HG03135 (cell line): ENCODE results near the gene H2AZ2.

Source experiments
- ATAC-seq: cut with Tn5 transposase; IDR thresholded peaks from one replicate; pipeline ENCODE4 v1.9.1; 2021; ENCODE audit warnings: mild to moderate bottlenecking, moderate library complexity; ENCODE audit not compliant: unreplicated experiment

Gene H2AZ2

DNA sequence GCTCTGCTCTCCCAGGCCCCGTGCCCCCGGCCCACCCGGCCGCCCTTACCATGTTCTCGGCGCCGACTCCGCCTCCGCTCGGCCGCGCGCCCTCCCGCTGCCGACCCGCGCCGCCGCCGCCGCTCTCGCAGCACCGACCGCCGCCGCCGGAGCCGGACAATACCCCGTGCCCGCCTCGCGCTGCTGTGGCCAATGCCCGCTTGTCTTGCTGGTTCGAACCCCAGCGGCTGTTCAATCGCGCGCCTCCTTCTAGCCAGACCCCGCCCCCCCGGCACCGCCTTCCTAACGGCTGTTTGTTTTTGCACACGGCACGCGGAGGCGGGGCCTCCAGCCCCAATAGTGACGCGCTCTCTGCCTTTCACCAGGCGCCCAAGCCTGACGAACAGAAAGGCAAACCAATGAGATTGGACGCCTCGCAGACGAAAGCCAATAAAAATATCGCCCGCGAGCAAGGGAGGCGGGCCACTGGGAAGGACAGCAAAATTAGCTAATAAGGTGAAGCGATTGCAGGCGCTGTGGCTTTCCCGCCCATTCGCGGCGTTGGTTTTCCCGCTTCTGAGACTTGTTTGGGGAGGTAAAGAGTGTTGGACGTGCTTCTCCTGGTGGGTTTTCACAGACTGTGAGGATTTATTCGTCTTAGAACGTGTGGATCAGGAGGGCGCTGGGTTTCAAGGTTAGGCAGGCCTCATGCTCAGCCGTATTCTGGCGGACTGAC lies at the start of gene H2AZ2:
H2AZ2 (minus strand) TSS at position 168 of the 715 bp plus-strand sequence; CDS start at position 52, 116 bp downstream.
- ATAC-seq: peak; percentile 83

- ATAC-seq: no peak
Measured at GRCh38 chr7:44897309-44897708, 49.4 kb upstream of the H2AZ2 start.

- ATAC-seq: no peak
Measured at GRCh38 chr7:44894888-44895580, 47.1 kb upstream of the H2AZ2 start.

- no peak for ATAC-seq
Measured at GRCh38 chr7:44893710-44894234, 45.9 kb upstream of the H2AZ2 start.

DNA sequence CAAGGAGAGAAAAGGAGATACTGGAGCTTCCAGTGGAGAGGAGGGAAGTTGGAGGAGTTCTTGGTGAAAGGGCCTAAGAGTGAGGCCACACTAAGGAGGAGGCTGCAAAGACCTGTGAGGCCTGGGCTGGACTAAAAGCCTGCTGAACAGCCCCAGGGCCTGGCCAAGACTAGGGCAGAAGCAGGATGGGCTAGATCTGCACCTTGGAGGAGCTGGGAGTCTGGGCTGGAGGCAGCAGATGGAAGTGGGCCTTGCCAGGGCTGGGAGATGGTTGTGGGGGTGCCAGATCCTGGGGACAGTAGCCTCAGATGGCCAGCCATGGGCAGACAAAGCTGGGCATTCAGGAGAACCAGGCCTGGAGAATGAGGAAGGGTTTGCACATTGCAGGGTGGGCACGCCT lies 43.9 kb upstream of the H2AZ2 start:
- no peak for ATAC-seq

DNA sequence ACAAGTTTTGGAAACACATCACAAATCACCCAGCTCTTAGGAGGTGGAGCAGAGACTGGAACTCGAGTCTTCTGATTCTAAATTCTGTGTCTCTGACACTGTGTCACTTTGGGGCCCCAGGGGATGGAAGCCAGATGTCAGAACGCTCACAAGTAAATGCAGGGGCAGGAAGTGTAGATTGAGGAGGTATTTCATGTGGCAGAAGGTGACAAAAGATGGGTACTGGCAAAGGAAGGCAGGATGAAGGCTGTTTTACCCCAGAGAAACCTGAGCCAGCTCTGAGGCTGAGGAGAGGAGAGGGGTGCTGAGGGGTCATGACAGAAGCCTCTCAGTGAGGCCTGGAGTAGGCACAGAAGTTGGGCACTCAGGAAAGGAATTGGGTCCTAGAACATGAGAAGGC lies 43.5 kb upstream of the H2AZ2 start:
- ATAC-seq: no peak

- ATAC-seq: no peak
Measured at GRCh38 chr7:44889086-44889781, 41.3 kb upstream of the H2AZ2 start.

DNA sequence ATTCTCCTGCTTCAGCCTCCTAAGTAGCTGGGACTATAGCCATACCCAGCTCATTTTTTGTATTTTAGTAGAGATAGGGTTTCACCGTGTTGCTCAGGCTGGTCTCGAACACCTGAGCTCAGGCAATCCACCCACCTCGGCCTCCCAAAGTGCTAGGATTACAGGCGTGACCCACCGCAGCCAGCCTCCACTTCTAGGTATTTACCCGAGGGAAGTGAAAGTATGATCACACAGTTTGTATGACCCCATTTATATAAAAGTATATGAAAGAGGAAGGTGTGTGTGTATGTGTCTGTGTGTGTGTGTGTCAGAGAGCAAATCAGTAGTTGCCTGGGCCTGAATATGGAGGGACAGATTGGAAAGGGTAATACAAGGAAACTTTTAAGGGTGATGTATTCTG lies 39.4 kb upstream of the H2AZ2 start:
- no peak for ATAC-seq

DNA sequence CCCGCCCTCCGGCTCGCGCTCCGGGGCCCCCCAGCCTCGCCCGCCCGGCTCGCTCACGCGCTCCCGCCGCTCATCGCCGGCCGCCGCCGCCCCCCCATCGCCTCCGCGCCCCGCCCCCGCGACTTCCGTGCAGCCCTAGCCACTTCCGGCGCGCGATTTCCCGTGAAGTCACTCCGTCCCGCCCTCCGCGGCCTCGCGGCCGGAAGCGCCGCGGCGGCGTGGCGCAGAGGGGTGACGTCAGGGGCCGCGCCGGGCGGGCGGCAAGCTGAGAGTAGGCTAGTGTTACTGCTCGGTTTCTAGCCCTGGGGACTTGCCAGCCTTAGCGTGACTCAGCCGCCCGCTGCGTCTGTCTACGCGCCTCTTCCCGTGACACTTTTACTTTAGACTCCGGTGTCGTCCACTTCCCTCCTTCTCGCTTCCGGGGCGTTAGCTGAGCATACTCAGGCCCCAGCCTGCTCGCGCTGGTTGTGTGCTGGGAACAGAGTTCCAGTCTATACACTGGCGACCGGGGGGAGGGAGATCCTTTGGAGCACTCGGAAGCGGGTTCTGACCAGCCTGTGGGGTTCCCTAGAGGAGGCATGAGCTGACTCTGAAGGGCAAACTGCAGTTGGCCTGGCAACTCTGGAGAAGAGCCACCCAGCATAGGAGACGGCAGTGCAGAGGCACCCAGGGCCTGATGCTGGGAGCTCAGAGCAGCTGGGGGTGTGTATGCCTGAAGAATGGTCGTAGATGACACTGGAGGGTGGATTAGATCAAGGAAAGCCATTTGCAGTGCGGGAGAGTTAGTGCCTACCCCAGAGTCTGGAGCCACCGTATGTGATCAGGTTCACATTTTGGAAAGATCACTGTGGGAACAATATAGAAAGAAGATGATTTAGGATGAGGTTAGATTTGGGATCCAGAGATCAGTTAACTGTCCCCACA lies 37.8 kb upstream of the H2AZ2 start, which contains the start of gene PURB:
PURB (minus strand) TSS at position 137 of the 924 bp plus-strand sequence. CDS start 182 bp downstream, outside the sequence.
- peak; percentile 80 for ATAC-seq

DNA sequence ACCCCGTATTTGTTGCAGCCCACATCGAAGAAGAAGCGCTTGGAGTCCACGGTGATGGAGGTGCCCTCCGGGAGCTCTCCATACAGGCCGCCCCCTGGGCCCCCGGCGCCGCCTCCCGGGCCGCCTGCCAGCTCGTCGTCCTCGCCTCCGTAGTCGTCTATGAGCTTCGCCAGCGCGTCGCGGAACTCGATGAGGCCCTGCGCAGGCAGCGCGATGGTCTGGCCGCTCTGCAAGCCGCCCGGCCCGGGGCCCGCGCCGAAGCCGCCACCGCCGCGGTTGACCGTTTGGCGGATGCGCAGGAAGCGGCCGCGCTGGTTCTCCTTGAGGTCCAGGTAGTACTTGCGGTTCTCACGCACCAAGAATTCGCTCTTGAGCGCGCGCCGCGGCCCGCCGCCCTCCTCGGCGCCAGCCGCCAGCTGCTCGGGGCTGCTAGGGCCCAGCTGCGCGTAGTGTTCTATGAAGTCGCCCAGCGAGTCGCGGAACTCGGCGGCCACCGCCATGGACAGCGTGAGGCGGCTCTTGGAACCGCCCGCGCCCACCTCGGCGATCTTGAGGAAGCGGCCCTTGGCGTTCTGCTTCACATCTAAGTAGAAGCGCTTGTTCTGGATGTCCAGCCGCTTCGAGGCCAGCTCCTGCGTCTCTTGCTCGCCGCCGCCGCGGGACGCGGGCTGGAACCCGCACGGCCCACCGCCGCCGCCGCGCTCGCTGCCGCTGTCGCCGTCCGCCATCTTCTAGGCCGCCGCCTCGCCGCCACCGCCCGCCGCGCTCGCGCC lies 36.9 kb upstream of the H2AZ2 start:
- ATAC-seq: peak; percentile 26

DNA sequence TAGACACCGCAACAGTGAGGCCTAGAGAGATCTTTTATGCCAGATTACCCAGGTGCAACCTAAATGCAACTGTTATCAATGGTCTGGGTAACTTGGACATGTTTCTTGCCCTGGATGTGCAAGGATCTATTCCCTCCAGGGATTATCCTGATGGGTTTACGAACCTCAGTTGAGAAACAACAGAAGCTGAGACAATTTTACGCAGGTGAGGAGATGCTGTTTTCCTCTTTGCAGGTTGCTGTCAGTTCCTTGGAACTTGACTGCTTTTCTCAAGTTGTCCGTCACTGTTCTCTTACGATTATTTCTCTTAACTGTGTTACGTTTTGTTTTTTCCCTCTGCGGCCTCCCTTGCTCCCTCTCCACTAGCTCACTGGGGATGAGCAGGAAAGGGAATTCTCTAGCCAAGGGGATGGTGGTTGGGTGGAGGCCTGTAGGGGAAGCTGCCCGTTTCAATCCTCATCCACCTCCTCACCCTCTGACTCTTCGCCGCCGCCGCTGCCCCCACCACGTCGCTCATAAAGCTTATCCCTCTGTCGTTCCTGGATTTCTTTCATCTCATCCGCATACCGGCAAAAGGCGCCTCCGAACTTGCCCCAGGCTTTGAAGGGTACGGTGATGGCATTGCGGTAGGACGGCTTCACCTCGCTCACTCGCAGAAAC lies 36.2 kb upstream of the H2AZ2 start:
- no peak for ATAC-seq

DNA sequence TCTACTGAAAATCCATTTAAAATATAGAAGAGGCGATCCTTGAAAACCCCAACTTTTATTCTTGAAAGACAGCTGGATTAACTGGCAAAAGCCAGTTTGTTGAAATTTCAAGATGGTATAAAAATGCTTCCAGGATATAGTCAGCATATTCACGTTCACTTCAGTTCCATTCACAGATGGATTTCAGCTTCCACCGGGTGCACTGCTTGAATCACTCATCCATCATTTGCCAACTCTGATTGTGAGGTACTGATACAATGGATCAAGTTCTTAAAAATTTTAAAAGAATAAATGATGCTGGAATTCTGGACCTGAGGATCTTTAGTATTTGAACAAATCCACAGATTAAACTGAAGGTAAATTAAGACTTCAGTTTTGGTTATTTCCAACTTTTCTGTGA lies 35.0 kb upstream of the H2AZ2 start:
- ATAC-seq: no peak

DNA sequence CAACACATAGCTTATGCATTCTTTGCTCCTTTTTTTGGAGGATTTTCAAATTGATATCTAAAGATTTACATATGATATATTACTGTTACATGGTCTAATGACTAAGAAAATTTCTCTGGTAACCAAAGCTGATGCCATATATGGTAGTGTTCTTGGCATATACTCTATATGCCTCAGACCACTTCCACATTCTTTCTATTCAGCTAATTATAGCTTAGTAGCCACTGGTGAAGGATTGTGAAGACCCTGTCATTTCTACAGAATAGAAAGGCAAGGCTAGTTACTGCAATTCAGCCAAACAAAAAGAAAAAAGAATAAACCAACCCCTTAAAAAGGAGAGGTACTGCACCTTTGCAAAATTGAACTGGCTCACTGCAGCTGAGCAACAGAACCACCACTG lies 33.7 kb upstream of the H2AZ2 start:
- ATAC-seq: no peak

GRCh38 chr7:44881066-44881600 lies 33.2 kb upstream of the H2AZ2 start:
- ATAC-seq: no peak

DNA sequence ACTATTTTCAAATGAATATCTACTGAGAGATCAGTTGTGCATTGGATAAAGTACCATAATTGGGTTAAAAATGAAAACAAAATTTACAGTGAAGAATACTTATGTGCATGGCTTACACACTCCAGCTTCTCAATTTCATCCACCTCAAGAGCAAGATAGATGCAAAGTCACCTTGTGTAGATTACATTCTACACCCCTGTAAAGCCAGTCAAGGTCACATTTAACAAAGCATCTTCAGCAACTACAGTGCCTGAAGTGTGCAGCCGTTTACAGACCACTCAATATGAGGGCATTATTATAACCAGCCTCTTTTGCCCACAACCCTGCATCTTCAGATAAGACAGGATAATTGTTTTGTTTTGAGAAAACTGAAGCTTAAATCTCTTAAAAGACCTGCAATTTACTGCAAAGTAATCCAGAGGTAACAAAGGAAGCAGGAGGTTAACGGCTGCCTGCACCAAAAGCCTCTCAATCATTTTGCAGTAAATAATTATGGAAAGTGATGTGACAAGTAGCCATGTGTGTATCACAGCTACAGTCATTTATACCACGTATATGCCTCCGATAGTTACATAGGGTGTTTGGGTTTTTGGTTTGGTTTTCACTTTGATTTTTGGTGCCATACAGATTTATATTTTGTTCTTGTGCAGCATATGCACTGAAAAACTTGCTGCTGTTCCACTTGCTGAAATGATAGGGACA lies 32.6 kb upstream of the H2AZ2 start:
- ATAC-seq: no peak

DNA sequence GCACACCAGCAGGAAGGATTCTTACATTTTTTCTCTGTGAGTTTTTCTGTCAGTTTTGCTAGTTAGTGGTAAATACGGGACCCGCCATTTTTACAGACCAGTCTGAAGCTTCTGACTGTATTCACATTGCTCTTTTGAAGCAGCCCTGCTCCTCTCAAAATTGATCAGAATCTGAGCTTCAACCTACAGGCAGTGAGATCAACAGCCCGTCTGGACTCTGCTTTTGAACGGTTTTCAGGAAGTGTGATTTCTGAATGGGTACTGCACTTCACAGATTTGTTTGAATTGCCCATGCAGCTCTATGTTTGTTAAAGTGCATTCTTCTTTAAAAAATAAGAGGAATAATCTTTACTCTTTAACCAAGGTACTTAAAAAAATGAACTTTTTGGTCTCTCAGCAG lies 28.5 kb upstream of the H2AZ2 start:
- no peak for ATAC-seq

DNA sequence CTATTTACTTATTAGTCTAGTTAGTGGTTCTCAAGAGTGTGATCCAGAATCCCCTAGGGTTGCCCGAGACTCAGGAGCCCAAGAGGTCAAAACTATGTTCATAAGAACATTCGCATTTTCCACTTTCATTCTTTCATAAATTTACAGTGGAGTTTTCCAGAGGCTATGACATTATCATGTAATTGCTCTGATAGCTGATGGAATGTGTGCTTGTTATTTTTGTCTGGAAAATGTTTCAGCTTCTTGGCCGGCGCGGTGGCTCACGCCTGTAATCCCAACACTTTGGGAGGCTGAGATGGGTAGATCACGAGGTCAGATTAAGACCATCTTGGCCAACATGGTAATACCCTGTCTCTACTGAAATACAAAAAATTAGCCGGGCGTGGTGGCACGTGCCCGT lies 27.4 kb upstream of the H2AZ2 start:
- no peak for ATAC-seq

GRCh38 chr7:44872787-44873186 lies 24.9 kb upstream of the H2AZ2 start:
- ATAC-seq: no peak
